Right lobe of liver (tissue), 4 donors: ENCODE measurements around the gene WDFY1.

Experiments
- CTCF ChIP-seq, 4 donors: fragments of 200-600 bp in 3 of 4; fragments of 450-650 bp in 1 of 4; IDR thresholded peaks; one replicate each; pipeline versions ENCODE4 v1.5.1 to v1.8.0; 2016 to 2022; ENCODE audit warnings: antibody characterized with exemption in 4 of 4, mild to moderate bottlenecking in 2 of 4
- POLR2A ChIP-seq: fragments of 450-650 bp; IDR thresholded peaks from one replicate; pipeline ENCODE4 v1.6.1; 2017; ENCODE audit warnings: antibody characterized with exemption, mild to moderate bottlenecking
- donor health status: DM: no; HTN: no; CAD: no.
- donor health status: DM: no; HTN: no; CAD: no.
- donor health status: DM: no; HTN: yes; CAD: no.

GRCh38 chr2:223865124-223865523, 80.0 kb downstream of the WDFY1 start:
- TF ChIP-seq CTCF (IDR thresholded peaks at IDR 0.05) (no peak), POLR2A (no peak)
